ENCODE measurements around the gene OBSCN.

DNA sequence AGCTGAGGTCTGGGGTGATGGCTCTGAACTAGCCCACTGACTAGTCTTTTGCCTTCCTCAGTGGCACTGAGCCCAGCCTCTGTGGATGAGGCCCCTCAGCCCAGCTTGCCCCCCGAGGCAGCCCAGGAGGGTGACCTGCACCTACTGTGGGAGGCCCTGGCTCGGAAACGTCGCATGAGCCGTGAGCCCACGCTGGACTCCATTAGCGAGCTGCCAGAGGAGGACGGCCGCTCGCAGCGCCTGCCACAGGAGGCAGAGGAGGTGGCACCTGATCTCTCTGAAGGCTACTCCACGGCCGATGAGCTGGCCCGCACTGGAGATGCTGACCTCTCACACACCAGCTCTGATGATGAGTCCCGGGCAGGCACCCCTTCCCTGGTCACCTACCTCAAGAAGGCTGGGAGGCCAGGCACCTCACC lies 111.0 kb downstream of the OBSCN start:
- TF ChIP-seq SP4 (CRISPR knock-in tag; IDR thresholded peaks at IDR 0.05) (no peak), ZNF780A (CRISPR knock-in tag; IDR thresholded peaks at IDR 0.05) (no peak), MATR3 (CRISPR knock-in tag; IDR thresholded peaks at IDR 0.05) (no peak), BRCA1 (CRISPR knock-in tag; IDR thresholded peaks at IDR 0.05) (no peak), MXI1 (IDR thresholded peaks at IDR 0.05; ENCODE audit: borderline replicate concordance, low read depth, low read length) (no peak), ZHX1 (CRISPR knock-in tag; IDR thresholded peaks at IDR 0.05; ENCODE audit: low read depth) (no peak), ZFAT (CRISPR knock-in tag; conservative IDR thresholded peaks at IDR 0.05) (no peak), ZBTB7A (CRISPR knock-in tag; IDR thresholded peaks at IDR 0.05) (no peak), CAMTA2 (CRISPR knock-in tag; IDR thresholded peaks at IDR 0.05; ENCODE audit: borderline replicate concordance) (no peak)
- TF ChIP-seq, protein P1, sequence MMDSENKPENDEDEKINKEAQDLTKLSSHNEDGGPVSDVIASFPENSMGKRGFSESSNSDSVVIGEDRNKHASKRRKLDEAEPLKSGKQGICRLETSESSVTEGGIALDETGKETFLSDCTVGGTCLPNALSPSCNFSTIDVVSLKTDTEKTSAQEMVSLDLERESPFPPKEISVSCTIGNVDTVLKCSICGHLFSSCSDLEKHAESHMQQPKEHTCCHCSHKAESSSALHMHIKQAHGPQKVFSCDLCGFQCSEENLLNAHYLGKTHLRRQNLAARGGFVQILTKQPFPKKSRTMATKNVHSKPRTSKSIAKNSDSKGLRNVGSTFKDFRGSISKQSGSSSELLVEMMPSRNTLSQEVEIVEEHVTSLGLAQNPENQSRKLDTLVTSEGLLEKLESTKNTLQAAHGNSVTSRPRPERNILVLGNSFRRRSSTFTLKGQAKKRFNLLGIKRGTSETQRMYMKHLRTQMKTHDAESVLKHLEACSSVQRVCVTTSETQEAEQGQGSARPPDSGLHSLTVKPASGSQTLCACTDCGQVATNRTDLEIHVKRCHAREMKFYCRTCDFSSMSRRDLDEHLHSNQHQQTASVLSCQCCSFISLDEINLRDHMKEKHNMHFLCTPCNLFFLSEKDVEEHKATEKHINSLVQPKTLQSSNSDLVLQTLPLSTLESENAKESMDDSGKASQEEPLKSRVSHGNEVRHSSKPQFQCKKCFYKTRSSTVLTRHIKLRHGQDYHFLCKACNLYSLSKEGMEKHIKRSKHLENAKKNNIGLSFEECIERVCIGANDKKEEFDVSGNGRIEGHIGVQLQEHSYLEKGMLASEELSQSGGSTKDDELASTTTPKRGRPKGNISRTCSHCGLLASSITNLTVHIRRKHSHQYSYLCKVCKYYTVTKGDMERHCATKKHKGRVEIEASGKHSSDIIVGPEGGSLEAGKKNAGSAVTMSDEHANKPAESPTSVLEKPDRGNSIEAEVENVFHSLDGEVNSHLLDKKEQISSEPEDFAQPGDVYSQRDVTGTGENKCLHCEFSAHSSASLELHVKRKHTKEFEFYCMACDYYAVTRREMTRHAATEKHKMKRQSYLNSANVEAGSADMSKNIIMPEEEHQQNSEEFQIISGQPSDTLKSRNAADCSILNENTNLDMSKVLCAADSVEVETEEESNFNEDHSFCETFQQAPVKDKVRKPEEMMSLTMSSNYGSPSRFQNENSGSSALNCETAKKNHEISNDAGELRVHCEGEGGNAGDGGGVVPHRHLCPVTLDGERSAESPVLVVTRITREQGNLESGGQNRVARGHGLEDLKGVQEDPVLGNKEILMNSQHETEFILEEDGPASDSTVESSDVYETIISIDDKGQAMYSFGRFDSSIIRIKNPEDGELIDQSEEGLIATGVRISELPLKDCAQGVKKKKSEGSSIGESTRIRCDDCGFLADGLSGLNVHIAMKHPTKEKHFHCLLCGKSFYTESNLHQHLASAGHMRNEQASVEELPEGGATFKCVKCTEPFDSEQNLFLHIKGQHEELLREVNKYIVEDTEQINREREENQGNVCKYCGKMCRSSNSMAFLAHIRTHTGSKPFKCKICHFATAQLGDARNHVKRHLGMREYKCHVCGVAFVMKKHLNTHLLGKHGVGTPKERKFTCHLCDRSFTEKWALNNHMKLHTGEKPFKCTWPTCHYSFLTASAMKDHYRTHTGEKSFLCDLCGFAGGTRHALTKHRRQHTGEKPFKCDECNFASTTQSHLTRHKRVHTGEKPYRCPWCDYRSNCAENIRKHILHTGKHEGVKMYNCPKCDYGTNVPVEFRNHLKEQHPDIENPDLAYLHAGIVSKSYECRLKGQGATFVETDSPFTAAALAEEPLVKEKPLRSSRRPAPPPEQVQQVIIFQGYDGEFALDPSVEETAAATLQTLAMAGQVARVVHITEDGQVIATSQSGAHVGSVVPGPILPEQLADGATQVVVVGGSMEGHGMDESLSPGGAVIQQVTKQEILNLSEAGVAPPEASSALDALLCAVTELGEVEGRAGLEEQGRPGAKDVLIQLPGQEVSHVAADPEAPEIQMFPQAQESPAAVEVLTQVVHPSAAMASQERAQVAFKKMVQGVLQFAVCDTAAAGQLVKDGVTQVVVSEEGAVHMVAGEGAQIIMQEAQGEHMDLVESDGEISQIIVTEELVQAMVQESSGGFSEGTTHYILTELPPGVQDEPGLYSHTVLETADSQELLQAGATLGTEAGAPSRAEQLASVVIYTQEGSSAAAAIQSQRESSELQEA (CRISPR knock-in tag; IDR thresholded peaks at IDR 0.05; ENCODE audit: not compliant biosample characterization): no peak
- TF ChIP-seq, protein P2, sequence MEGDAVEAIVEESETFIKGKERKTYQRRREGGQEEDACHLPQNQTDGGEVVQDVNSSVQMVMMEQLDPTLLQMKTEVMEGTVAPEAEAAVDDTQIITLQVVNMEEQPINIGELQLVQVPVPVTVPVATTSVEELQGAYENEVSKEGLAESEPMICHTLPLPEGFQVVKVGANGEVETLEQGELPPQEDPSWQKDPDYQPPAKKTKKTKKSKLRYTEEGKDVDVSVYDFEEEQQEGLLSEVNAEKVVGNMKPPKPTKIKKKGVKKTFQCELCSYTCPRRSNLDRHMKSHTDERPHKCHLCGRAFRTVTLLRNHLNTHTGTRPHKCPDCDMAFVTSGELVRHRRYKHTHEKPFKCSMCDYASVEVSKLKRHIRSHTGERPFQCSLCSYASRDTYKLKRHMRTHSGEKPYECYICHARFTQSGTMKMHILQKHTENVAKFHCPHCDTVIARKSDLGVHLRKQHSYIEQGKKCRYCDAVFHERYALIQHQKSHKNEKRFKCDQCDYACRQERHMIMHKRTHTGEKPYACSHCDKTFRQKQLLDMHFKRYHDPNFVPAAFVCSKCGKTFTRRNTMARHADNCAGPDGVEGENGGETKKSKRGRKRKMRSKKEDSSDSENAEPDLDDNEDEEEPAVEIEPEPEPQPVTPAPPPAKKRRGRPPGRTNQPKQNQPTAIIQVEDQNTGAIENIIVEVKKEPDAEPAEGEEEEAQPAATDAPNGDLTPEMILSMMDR (CRISPR knock-in tag; IDR thresholded peaks at IDR 0.05): no peak
